PC-9 (cell line): ENCODE results near the gene CDC20B.

Experiments used
- CTCF ChIP-seq: fragments of 200-600 bp; sonication (generic); conservative IDR thresholded peaks from 2 replicates; pipeline ENCODE4 v1.6.1; 2017; ENCODE audit warnings: mixed run types, antibody characterized with exemption, mild to moderate bottlenecking, moderate library complexity
- EZH2 ChIP-seq: fragments of 200-600 bp; sonication (generic); IDR thresholded peaks from 2 replicates; pipeline ENCODE4 v1.8.0; 2017; ENCODE audit warnings: antibody characterized with exemption, low read depth

- TF ChIP-seq EZH2, result no peak
- TF ChIP-seq CTCF, result no peak
These were observed 101.6 kb downstream of the CDC20B start for GRCh38 chr5:55071413-55071812.
